Breast epithelium (tissue), 4 donors: ENCODE data around the gene PALLD. TPM values are rescaled to one million over a fixed set of nuclear protein-coding genes. Genes with fewer than 3 reads are reported as not detected.

Experiments
- DNase-seq, 2 donors: peaks; one replicate each; pipeline ENCODE4 v3.0.0-alpha.2; 2019; ENCODE audit warnings: low spot score in 2 of 2
- H3K27ac ChIP-seq, 2 donors: fragments of 200-600 bp; sonication (generic) in 1 of 2; one replicate each; pipeline ENCODE4 v1.5.1; 2016 to 2019; ENCODE audit warnings: mild to moderate bottlenecking in 1 of 2
- H3K27me3 ChIP-seq, 2 donors: fragments of 200-600 bp; sonication (generic) in 1 of 2; one replicate each; pipeline versions ENCODE4 v1.5.1 to v1.6.0; 2017 to 2019; ENCODE audit warnings: control low read depth in 1 of 2, mild to moderate bottlenecking in 1 of 2
- H3K36me3 ChIP-seq: fragments of 200-600 bp; one replicate; pipeline ENCODE4 v1.5.1; 2019
- H3K4me1 ChIP-seq, 2 donors: fragments of 200-600 bp; sonication (generic); one replicate each; pipeline ENCODE4 v1.5.1; 2016 to 2019; ENCODE audit warnings: control low read depth in 1 of 2
- H3K4me3 ChIP-seq, 3 donors: fragments of 200-600 bp; sonication (generic); 1 replicate in 2 of 3; 2 replicates in 1 of 3; pipeline ENCODE4 v1.5.1; 2016 to 2019; ENCODE audit warnings: mild to moderate bottlenecking in 3 of 3, moderate library complexity in 2 of 3
- H3K9me3 ChIP-seq, 2 donors: fragments of 200-600 bp; sonication (generic) in 1 of 2; one replicate each; pipeline ENCODE4 v1.5.1; 2016 to 2019; ENCODE audit warnings: control low read depth in 1 of 2
- CTCF ChIP-seq, 3 donors: fragments of 450-650 bp; IDR thresholded peaks; one replicate each; pipeline ENCODE4 v1.5.1; 2016 to 2017; ENCODE audit warnings: antibody characterized with exemption in 3 of 3, mild to moderate bottlenecking in 3 of 3, moderate library complexity in 3 of 3
- POLR2A ChIP-seq: fragments of 450-650 bp; IDR thresholded peaks from one replicate; pipeline ENCODE4 v1.6.1; 2016; ENCODE audit warnings: antibody characterized with exemption, mild to moderate bottlenecking, moderate library complexity
- POLR2AphosphoS5 ChIP-seq, 3 donors: sonication (generic); formaldehyde crosslinking; IDR thresholded peaks; one replicate each; pipeline ENCODE4 v1.6.1; 2017; ENCODE audit warnings: antibody characterized with exemption in 3 of 3
- intact Hi-C: fragments of 100-400 bp; cut with DNase I; formaldehyde crosslinking; loops from one replicate; pipeline ENCODE4 v1.15.1; 2023; ENCODE audit warnings: low total_unique reads
- total RNA-seq, 3 donors: library from RNA; depleted of rRNA; stranded (reverse); fragments of >200 nt; gene quantifications; one replicate each; pipeline ENCODE4 v1.1.0, GENCODE V29; 2016

Gene PALLD
- total RNA-seq, 3 donors from 2014 or later = 96.0 to 186 (median 174) TPM

- intact Hi-C loops = no loop called here
Measured at GRCh38 chr4:168550064-168550766, 53.4 kb downstream of the PALLD start.

GRCh38 chr4:168551211-168551610 lies 54.4 kb downstream of the PALLD start:
- DNase-seq = no peak
- Histone ChIP-seq H3K36me3 (no peaks in the 10 kb centered on the region), H3K9me3 (no peaks in the 10 kb centered on the region), H3K4me1 (no peaks in the 10 kb centered on the region), H3K4me3 (no peak overlapping the region), H3K27ac (peak overlapping the region in 1 of 2 donors; percentile 44), H3K27me3 (no peaks in the 10 kb centered on the region)
- TF ChIP-seq CTCF (IDR thresholded peaks at IDR 0.05) = no peak
- TF ChIP-seq POLR2A = no peak
- TF ChIP-seq POLR2AphosphoS5 (IDR thresholded peaks at IDR 0.05) = no peak
- intact Hi-C loops = no loop called here

More at GRCh38 chr4:168550064-168550766, 53.4 kb downstream of the PALLD start:
- no peaks in the 10 kb centered on the region for H3K36me3 ChIP-seq
- no peaks in the 10 kb centered on the region for H3K9me3 ChIP-seq
- no peaks in the 10 kb centered on the region for H3K4me1 ChIP-seq
- no peak for DNase-seq
- H3K27me3 ChIP-seq = no peaks in the 10 kb centered on the region
- no peak overlapping the region for H3K4me3 ChIP-seq
- peak overlapping the region; percentile 44 to 66 for H3K27ac ChIP-seq
- TF ChIP-seq POLR2AphosphoS5 (IDR thresholded peaks at IDR 0.05) (no peak), CTCF (IDR thresholded peaks at IDR 0.05) (no peak), POLR2A (no peak)

GRCh38 chr4:168551945-168552695 lies 55.3 kb downstream of the PALLD start:
- DNase-seq = no peak
- Histone ChIP-seq H3K4me1 (no peaks in the 10 kb centered on the region), H3K4me3 (no peak overlapping the region), H3K9me3 (no peaks in the 10 kb centered on the region), H3K27me3 (no peaks in the 10 kb centered on the region), H3K36me3 (no peaks in the 10 kb centered on the region), H3K27ac (peak overlapping the region; percentile 29 to 52)
- intact Hi-C loops = no loop called here
- no peak for TF ChIP-seq POLR2A
- no peak for TF ChIP-seq CTCF (IDR thresholded peaks at IDR 0.05)
- no peak for TF ChIP-seq POLR2AphosphoS5 (IDR thresholded peaks at IDR 0.05)

GRCh38 chr4:168553714-168554370 lies 57.0 kb downstream of the PALLD start:
- intact Hi-C loops = no loop called here
- Histone ChIP-seq H3K27me3 (no peaks in the 10 kb centered on the region), H3K4me1 (no peaks in the 10 kb centered on the region), H3K4me3 (no peak overlapping the region), H3K27ac (no peak overlapping the region), H3K36me3 (no peaks in the 10 kb centered on the region), H3K9me3 (no peaks in the 10 kb centered on the region)
- TF ChIP-seq CTCF (IDR thresholded peaks at IDR 0.05) = no peak
- TF ChIP-seq POLR2A = no peak
- TF ChIP-seq POLR2AphosphoS5 (IDR thresholded peaks at IDR 0.05) = no peak
- no peak for DNase-seq

GRCh38 chr4:168555437-168555836 lies 58.6 kb downstream of the PALLD start:
- intact Hi-C loops = no loop called here
- H3K27me3 ChIP-seq = no peaks in the 10 kb centered on the region
- H3K4me1 ChIP-seq = no peaks in the 10 kb centered on the region
- no peaks in the 10 kb centered on the region for H3K36me3 ChIP-seq
- H3K4me3 ChIP-seq = no peak overlapping the region
- no peaks in the 10 kb centered on the region for H3K9me3 ChIP-seq
- no peak overlapping the region for H3K27ac ChIP-seq
- DNase-seq = no peak
- TF ChIP-seq POLR2AphosphoS5 (IDR thresholded peaks at IDR 0.05) = no peak
- no peak for TF ChIP-seq CTCF (IDR thresholded peaks at IDR 0.05)
- no peak for TF ChIP-seq POLR2A
